ENCODE results near the gene PLAAT3.

The PLAAT3 gene

GRCh38 chr11:63614136-63614671, at the start of gene PLAAT3:
Gene PLAAT3, minus strand, starts transcription at chr11:63614433. Its CDS starts 419 bp downstream, at chr11:63614014.
- H3K9ac ChIP-seq (ENCODE audit: low read length), result peak within 1 kb of the TSS; percentile 67
- TF ChIP-seq, protein P1, sequence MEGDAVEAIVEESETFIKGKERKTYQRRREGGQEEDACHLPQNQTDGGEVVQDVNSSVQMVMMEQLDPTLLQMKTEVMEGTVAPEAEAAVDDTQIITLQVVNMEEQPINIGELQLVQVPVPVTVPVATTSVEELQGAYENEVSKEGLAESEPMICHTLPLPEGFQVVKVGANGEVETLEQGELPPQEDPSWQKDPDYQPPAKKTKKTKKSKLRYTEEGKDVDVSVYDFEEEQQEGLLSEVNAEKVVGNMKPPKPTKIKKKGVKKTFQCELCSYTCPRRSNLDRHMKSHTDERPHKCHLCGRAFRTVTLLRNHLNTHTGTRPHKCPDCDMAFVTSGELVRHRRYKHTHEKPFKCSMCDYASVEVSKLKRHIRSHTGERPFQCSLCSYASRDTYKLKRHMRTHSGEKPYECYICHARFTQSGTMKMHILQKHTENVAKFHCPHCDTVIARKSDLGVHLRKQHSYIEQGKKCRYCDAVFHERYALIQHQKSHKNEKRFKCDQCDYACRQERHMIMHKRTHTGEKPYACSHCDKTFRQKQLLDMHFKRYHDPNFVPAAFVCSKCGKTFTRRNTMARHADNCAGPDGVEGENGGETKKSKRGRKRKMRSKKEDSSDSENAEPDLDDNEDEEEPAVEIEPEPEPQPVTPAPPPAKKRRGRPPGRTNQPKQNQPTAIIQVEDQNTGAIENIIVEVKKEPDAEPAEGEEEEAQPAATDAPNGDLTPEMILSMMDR (IDR thresholded peaks at IDR 0.05; ENCODE audit: low read depth, low read length), result peak; percentile 11; the same call in 1 of the 2 replicates
- TF ChIP-seq EZH2phosphoT487 (IDR thresholded peaks at IDR 0.05; ENCODE audit: low read depth), result no peak
- H4K20me1 ChIP-seq (ENCODE audit: insufficient read depth, low read length), result peaks cover 7% of the 10 kb centered on the region; the same call in 1 of the 2 replicates
- H3K27me3 ChIP-seq (ENCODE audit: low read depth, low read length), result no peaks in the 10 kb centered on the region
- H3K36me3 ChIP-seq (replicated peaks; ENCODE audit: low read depth, low read length), result no peaks in the 10 kb centered on the region
- H3K4me1 ChIP-seq (ENCODE audit: low read length), result peaks cover 31% of the 10 kb centered on the region
- peak within 1 kb of the TSS; percentile 78 for H2AFZ ChIP-seq (ENCODE audit: low read depth, low read length)
- no peaks in the 10 kb centered on the region; the same call in 1 of the 2 replicates for H3K79me2 ChIP-seq (ENCODE audit: low read length)
- H3K27ac ChIP-seq (ENCODE audit: low read length), result peak within 1 kb of the TSS; percentile 4; the same call in 1 of the 2 replicates
- no peaks in the 10 kb centered on the region for H3K9me3 ChIP-seq (ENCODE audit: insufficient read depth, low read length)
- H3K4me3 ChIP-seq (ENCODE audit: low read length), result peak within 1 kb of the TSS; percentile 79
- peak within 1 kb of the TSS; percentile 89 for H3K4me2 ChIP-seq (ENCODE audit: low read length)

GRCh38 chr11:63663809-63664208, 49.6 kb upstream of the PLAAT3 start:
- Histone ChIP-seq H3K27me3 (ENCODE audit: low read depth, low read length) (peaks cover 3% of the 10 kb centered on the region), H3K9ac (ENCODE audit: low read length) (no peak overlapping the region), H3K4me1 (ENCODE audit: low read length) (no peaks in the 10 kb centered on the region), H3K36me3 (replicated peaks; ENCODE audit: low read depth, low read length) (no peaks in the 10 kb centered on the region), H3K27ac (ENCODE audit: low read length) (no peak overlapping the region), H3K4me3 (ENCODE audit: low read length) (no peak overlapping the region), H2AFZ (ENCODE audit: low read depth, low read length) (no peak overlapping the region), H3K79me2 (ENCODE audit: low read length) (peaks cover 5% of the 10 kb centered on the region; the same call in 1 of the 2 replicates), H3K9me3 (ENCODE audit: insufficient read depth, low read length) (no peaks in the 10 kb centered on the region), H3K4me2 (ENCODE audit: low read length) (no peak overlapping the region), H4K20me1 (ENCODE audit: insufficient read depth, low read length) (no peaks in the 10 kb centered on the region)
- TF ChIP-seq, protein P1 (IDR thresholded peaks at IDR 0.05; ENCODE audit: low read depth, low read length), result no peak
- no peak for TF ChIP-seq EZH2phosphoT487 (IDR thresholded peaks at IDR 0.05; ENCODE audit: low read depth)

GRCh38 chr11:63660972-63661371, 46.7 kb upstream of the PLAAT3 start:
- Histone ChIP-seq H3K4me3 (ENCODE audit: low read length) (no peak overlapping the region), H3K4me2 (ENCODE audit: low read length) (no peak overlapping the region), H3K79me2 (ENCODE audit: low read length) (no peaks in the 10 kb centered on the region), H3K36me3 (replicated peaks; ENCODE audit: low read depth, low read length) (no peaks in the 10 kb centered on the region), H3K4me1 (ENCODE audit: low read length) (no peaks in the 10 kb centered on the region), H3K9ac (ENCODE audit: low read length) (no peak overlapping the region), H2AFZ (ENCODE audit: low read depth, low read length) (no peak overlapping the region), H3K27ac (ENCODE audit: low read length) (no peak overlapping the region), H4K20me1 (ENCODE audit: insufficient read depth, low read length) (no peaks in the 10 kb centered on the region), H3K27me3 (ENCODE audit: low read depth, low read length) (peaks cover 5% of the 10 kb centered on the region), H3K9me3 (ENCODE audit: insufficient read depth, low read length) (no peaks in the 10 kb centered on the region)
- TF ChIP-seq, protein P1 (IDR thresholded peaks at IDR 0.05; ENCODE audit: low read depth, low read length), result no peak
- no peak for TF ChIP-seq EZH2phosphoT487 (IDR thresholded peaks at IDR 0.05; ENCODE audit: low read depth)

DNA sequence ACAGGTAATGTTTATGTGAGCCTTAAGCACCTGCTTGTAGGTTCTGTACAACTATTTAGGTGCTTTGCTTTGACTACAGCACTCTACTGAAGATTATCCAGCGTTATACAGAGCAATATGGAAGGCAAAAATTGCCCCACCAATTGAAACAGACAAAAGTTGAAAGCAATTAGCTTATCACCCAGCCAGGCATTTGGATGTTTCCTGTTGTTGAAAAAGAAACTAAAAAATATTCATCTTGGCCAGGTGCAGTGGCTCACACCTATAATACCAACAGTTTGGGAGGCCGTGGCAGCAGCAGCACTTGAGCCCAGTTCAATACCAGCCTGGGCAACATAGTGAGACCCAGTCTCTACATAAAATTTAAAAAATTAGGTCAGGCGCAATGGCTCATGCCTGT, 38.4 kb upstream of the PLAAT3 start:
- no peaks in the 10 kb centered on the region for H3K4me1 ChIP-seq (ENCODE audit: low read length)
- H3K79me2 ChIP-seq (ENCODE audit: low read length), result no peaks in the 10 kb centered on the region
- H3K27me3 ChIP-seq (ENCODE audit: low read depth, low read length), result no peaks in the 10 kb centered on the region
- no peaks in the 10 kb centered on the region for H3K9me3 ChIP-seq (ENCODE audit: insufficient read depth, low read length)
- TF ChIP-seq, protein P1 (IDR thresholded peaks at IDR 0.05; ENCODE audit: low read depth, low read length), result no peak
- no peak for TF ChIP-seq EZH2phosphoT487 (IDR thresholded peaks at IDR 0.05; ENCODE audit: low read depth)
- H3K9ac ChIP-seq (ENCODE audit: low read length), result no peak overlapping the region
- H2AFZ ChIP-seq (ENCODE audit: low read depth, low read length), result no peak overlapping the region
- H3K36me3 ChIP-seq (replicated peaks; ENCODE audit: low read depth, low read length), result no peaks in the 10 kb centered on the region
- H3K4me2 ChIP-seq (ENCODE audit: low read length), result no peak overlapping the region
- H3K4me3 ChIP-seq (ENCODE audit: low read length), result no peak overlapping the region
- no peaks in the 10 kb centered on the region for H4K20me1 ChIP-seq (ENCODE audit: insufficient read depth, low read length)
- H3K27ac ChIP-seq (ENCODE audit: low read length), result no peak overlapping the region
